Measurements from ENCODE around the gene FGGY.
"Not testable (repeated sequence)": the region's sequence is repeated elsewhere in the genome, so short reads cannot be mapped to it uniquely, and the experiment has no call there.

Gene FGGY

GRCh38 chr1:59705466-59706302, 408.8 kb downstream of the FGGY start:
- peaks cover 0 to 3% of the 10 kb centered on the region in 2 donors for H3K9me3 Mint-ChIP-seq
- no peak for DNase-seq
- no peak overlapping the region for H3K4me3 Mint-ChIP-seq
- ATAC-seq (replicated peaks), result no peak
- no peak overlapping the region for H3K27ac Mint-ChIP-seq
- H3K27me3 Mint-ChIP-seq, result no peaks in the 10 kb centered on the region
- H3K4me1 Mint-ChIP-seq, result no peaks in the 10 kb centered on the region
- peaks cover 13 to 14% of the 10 kb centered on the region in 2 donors for H3K36me3 Mint-ChIP-seq

- Mint-ChIP-seq H3K4me1 (no peaks in the 10 kb centered on the region), H3K27ac (no peak overlapping the region), H3K36me3 (peaks cover 13 to 18% of the 10 kb centered on the region in 2 donors), H3K4me3 (no peak overlapping the region), H3K9me3 (peaks cover 0 to 6% of the 10 kb centered on the region in 2 donors), H3K27me3 (no peaks in the 10 kb centered on the region)
- ATAC-seq (replicated peaks) (no peak), DNase-seq (no peak)
Measured at GRCh38 chr1:59706303-59706599, 409.4 kb downstream of the FGGY start.

- ATAC-seq (replicated peaks) (no peak), DNase-seq (no peak)
- Mint-ChIP-seq H3K4me3 (no peak overlapping the region), H3K36me3 (peaks cover 14 to 21% of the 10 kb centered on the region in 2 donors), H3K9me3 (peaks cover 0 to 6% of the 10 kb centered on the region in 2 donors), H3K27me3 (no peaks in the 10 kb centered on the region), H3K27ac (no peak overlapping the region), H3K4me1 (no peaks in the 10 kb centered on the region)
Measured at GRCh38 chr1:59707178-59707791, 410.4 kb downstream of the FGGY start.

- DNase-seq, result no peak
- H3K4me3 Mint-ChIP-seq, result no peak overlapping the region
- H3K36me3 Mint-ChIP-seq, result peaks cover 14 to 21% of the 10 kb centered on the region in 2 donors
- no peak overlapping the region for H3K27ac Mint-ChIP-seq
- H3K27me3 Mint-ChIP-seq, result no peaks in the 10 kb centered on the region
- no peak for ATAC-seq (replicated peaks)
- H3K9me3 Mint-ChIP-seq, result peaks cover 0 to 6% of the 10 kb centered on the region in 2 donors
- H3K4me1 Mint-ChIP-seq, result no peaks in the 10 kb centered on the region
Measured at GRCh38 chr1:59709333-59709732, 412.4 kb downstream of the FGGY start.

GRCh38 chr1:59710920-59711319, 414.0 kb downstream of the FGGY start:
- H3K4me3 Mint-ChIP-seq; DNase-seq; H3K9me3 Mint-ChIP-seq; H3K27ac Mint-ChIP-seq; H3K27me3 Mint-ChIP-seq; ATAC-seq (replicated peaks); H3K4me1 Mint-ChIP-seq: not testable (repeated sequence)
- peaks cover 14 to 21% of the 10 kb centered on the region in 2 donors for H3K36me3 Mint-ChIP-seq

GRCh38 chr1:59714219-59714618, 417.3 kb downstream of the FGGY start:
- DNase-seq, result no peak
- H3K36me3 Mint-ChIP-seq, result peaks cover 6 to 14% of the 10 kb centered on the region in 2 donors
- no peak overlapping the region for H3K27ac Mint-ChIP-seq
- H3K9me3 Mint-ChIP-seq, result peaks cover 0 to 6% of the 10 kb centered on the region in 2 donors
- H3K4me1 Mint-ChIP-seq, result no peaks in the 10 kb centered on the region
- no peaks in the 10 kb centered on the region for H3K27me3 Mint-ChIP-seq
- ATAC-seq (replicated peaks), result no peak
- H3K4me3 Mint-ChIP-seq, result no peak overlapping the region

- H3K4me3 Mint-ChIP-seq, result no peak overlapping the region
- DNase-seq (no peak), ATAC-seq (replicated peaks) (no peak)
- H3K4me1 Mint-ChIP-seq, result no peaks in the 10 kb centered on the region
- no peak overlapping the region for H3K27ac Mint-ChIP-seq
- peaks cover 3 to 11% of the 10 kb centered on the region in 2 donors for H3K36me3 Mint-ChIP-seq
- H3K27me3 Mint-ChIP-seq, result no peaks in the 10 kb centered on the region
- H3K9me3 Mint-ChIP-seq, result peaks cover 0 to 3% of the 10 kb centered on the region in 2 donors
Measured at GRCh38 chr1:59714966-59715365, 418.1 kb downstream of the FGGY start.

GRCh38 chr1:59716832-59717231, 419.9 kb downstream of the FGGY start:
- no peak overlapping the region for H3K4me3 Mint-ChIP-seq
- ATAC-seq (replicated peaks), result no peak
- no peaks in the 10 kb centered on the region for H3K27me3 Mint-ChIP-seq

GRCh38 chr1:59718064-59718988, 421.4 kb downstream of the FGGY start:
- H3K9me3 Mint-ChIP-seq, result no peaks in the 10 kb centered on the region
- ATAC-seq (replicated peaks) (no peak), DNase-seq (no peak)
- H3K27ac Mint-ChIP-seq, result no peak overlapping the region
- H3K36me3 Mint-ChIP-seq, result no peaks in the 10 kb centered on the region
- H3K4me3 Mint-ChIP-seq, result no peak overlapping the region
- H3K4me1 Mint-ChIP-seq, result no peaks in the 10 kb centered on the region
- H3K27me3 Mint-ChIP-seq, result no peaks in the 10 kb centered on the region

More at GRCh38 chr1:59716832-59717231, 419.9 kb downstream of the FGGY start:
- Mint-ChIP-seq H3K9me3 (no peaks in the 10 kb centered on the region), H3K27ac (no peak overlapping the region), H3K4me1 (no peaks in the 10 kb centered on the region), H3K36me3 (peaks cover 0 to 2% of the 10 kb centered on the region in 2 donors)
- no peak for DNase-seq

GRCh38 chr1:59718989-59719360, 422.1 kb downstream of the FGGY start:
- H3K4me3 Mint-ChIP-seq, result no peak overlapping the region
- no peaks in the 10 kb centered on the region for H3K27me3 Mint-ChIP-seq
- no peaks in the 10 kb centered on the region for H3K36me3 Mint-ChIP-seq
- H3K4me1 Mint-ChIP-seq, result no peaks in the 10 kb centered on the region
- DNase-seq (no peak), ATAC-seq (replicated peaks) (no peak)
- no peak overlapping the region for H3K27ac Mint-ChIP-seq
- H3K9me3 Mint-ChIP-seq, result no peaks in the 10 kb centered on the region

- no peaks in the 10 kb centered on the region for H3K4me1 Mint-ChIP-seq
- DNase-seq, result no peak
- no peaks in the 10 kb centered on the region for H3K27me3 Mint-ChIP-seq
- peaks cover 0 to 4% of the 10 kb centered on the region in 2 donors for H3K9me3 Mint-ChIP-seq
- H3K4me3 Mint-ChIP-seq, result no peak overlapping the region
- H3K36me3 Mint-ChIP-seq, result peaks cover 0 to 5% of the 10 kb centered on the region in 2 donors
- ATAC-seq (replicated peaks), result no peak
- no peak overlapping the region for H3K27ac Mint-ChIP-seq
Measured at GRCh38 chr1:59720326-59721115, 423.6 kb downstream of the FGGY start.

GRCh38 chr1:59730302-59730701, 433.4 kb downstream of the FGGY start:
- ATAC-seq (replicated peaks) (no peak), DNase-seq (no peak)
- peaks cover 0 to 3% of the 10 kb centered on the region in 2 donors for H3K9me3 Mint-ChIP-seq
- H3K27me3 Mint-ChIP-seq, result no peaks in the 10 kb centered on the region
- no peaks in the 10 kb centered on the region for H3K4me1 Mint-ChIP-seq
- H3K4me3 Mint-ChIP-seq, result no peak overlapping the region
- no peak overlapping the region for H3K27ac Mint-ChIP-seq
- peaks cover 13 to 14% of the 10 kb centered on the region in 2 donors for H3K36me3 Mint-ChIP-seq

- ATAC-seq (replicated peaks), result no peak
- H3K27ac Mint-ChIP-seq, result no peak overlapping the region
- no peaks in the 10 kb centered on the region for H3K4me1 Mint-ChIP-seq
Measured at GRCh38 chr1:59730759-59731478, 434.0 kb downstream of the FGGY start.

More at GRCh38 chr1:59730759-59731478, 434.0 kb downstream of the FGGY start:
- H3K27me3 Mint-ChIP-seq, result no peaks in the 10 kb centered on the region
- H3K36me3 Mint-ChIP-seq, result peaks cover 18 to 19% of the 10 kb centered on the region in 2 donors
- peaks cover 2 to 4% of the 10 kb centered on the region in 2 donors for H3K9me3 Mint-ChIP-seq
- no peak overlapping the region for H3K4me3 Mint-ChIP-seq
- no peak for DNase-seq

Data from stimulated activated naive B cell treated with anti-CD40 and anti-IgM and Interleukin-4, amounts not matched to agents 10 μg/mL and 1 μg/mL and 100 μg/mL, for 72 hours (primary cell).